Adrenal gland (tissue), 5 donors: ENCODE results near the gene GPR27.

ENCODE experiments used
- POLR2A ChIP-seq, 2 donors: fragments of 450-650 bp; IDR thresholded peaks; one replicate each; pipeline ENCODE4 v1.6.1; 2017; ENCODE audit warnings: antibody characterized with exemption in 2 of 2, mild to moderate bottlenecking in 2 of 2, moderate library complexity in 1 of 2
- TF ChIP-seq, protein P1 (sequence below), 6 experiments: fragments of 450-650 bp in 4 of 6; fragments of 200-600 bp in 2 of 6; sonication (generic) in 1 of 6; IDR thresholded peaks; 1 replicate in 5 of 6; 2 replicates in 1 of 6; pipeline versions ENCODE4 v1.5.1 to v1.8.0; 2016 to 2021; ENCODE audit warnings: antibody characterized with exemption in 6 of 6, mild to moderate bottlenecking in 2 of 6, moderate library complexity in 1 of 6
- donor health status: DM: no; HTN: no; CAD: no.

GRCh38 chr3:71710906-71711494, 42.7 kb upstream of the GPR27 start:
- no peak for TF ChIP-seq POLR2A (IDR thresholded peaks at IDR 0.05)
- TF ChIP-seq, protein P1, sequence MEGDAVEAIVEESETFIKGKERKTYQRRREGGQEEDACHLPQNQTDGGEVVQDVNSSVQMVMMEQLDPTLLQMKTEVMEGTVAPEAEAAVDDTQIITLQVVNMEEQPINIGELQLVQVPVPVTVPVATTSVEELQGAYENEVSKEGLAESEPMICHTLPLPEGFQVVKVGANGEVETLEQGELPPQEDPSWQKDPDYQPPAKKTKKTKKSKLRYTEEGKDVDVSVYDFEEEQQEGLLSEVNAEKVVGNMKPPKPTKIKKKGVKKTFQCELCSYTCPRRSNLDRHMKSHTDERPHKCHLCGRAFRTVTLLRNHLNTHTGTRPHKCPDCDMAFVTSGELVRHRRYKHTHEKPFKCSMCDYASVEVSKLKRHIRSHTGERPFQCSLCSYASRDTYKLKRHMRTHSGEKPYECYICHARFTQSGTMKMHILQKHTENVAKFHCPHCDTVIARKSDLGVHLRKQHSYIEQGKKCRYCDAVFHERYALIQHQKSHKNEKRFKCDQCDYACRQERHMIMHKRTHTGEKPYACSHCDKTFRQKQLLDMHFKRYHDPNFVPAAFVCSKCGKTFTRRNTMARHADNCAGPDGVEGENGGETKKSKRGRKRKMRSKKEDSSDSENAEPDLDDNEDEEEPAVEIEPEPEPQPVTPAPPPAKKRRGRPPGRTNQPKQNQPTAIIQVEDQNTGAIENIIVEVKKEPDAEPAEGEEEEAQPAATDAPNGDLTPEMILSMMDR (IDR thresholded peaks at IDR 0.05), result peak; percentile 44 to 74 (median 72)
